NCI-H1092 treated with DMSO at 0.1 percent for 48 hours (cell line): ENCODE data around the gene OTULIN.

Source experiments
- DNase-seq: peaks from one replicate; lab custom pipeline; 2025; lab: John Stamatoyannopoulos, UW

OTULIN gene

GRCh38 chr5:14698495-14698894, 34.0 kb downstream of the OTULIN start:
- DNase-seq: no peak

DNA sequence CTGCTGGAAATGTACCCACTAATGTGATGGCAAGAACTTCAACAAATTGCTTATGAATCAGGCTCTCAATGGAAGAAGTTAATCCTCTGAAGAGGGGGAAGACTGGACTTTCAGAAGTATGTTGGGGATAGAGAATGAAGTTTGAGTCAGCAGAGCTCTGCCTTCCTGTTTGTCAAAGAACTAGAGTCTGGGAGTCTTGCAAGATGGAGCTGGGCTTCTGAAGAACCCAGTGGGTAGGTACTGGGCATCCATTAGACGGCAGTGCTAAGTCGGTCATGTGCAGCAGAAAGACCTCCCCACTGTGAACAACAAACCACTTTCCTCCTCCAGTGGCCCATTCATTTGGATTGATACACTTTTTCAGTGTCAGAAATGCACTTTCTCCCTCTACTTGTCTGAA, 34.6 kb downstream of the OTULIN start:
- DNase-seq: no peak

GRCh38 chr5:14699807-14700400, 35.4 kb downstream of the OTULIN start:
- no peak for DNase-seq

- DNase-seq: no peak
Observed at GRCh38 chr5:14700478-14701436, 36.2 kb downstream of the OTULIN start.

DNA sequence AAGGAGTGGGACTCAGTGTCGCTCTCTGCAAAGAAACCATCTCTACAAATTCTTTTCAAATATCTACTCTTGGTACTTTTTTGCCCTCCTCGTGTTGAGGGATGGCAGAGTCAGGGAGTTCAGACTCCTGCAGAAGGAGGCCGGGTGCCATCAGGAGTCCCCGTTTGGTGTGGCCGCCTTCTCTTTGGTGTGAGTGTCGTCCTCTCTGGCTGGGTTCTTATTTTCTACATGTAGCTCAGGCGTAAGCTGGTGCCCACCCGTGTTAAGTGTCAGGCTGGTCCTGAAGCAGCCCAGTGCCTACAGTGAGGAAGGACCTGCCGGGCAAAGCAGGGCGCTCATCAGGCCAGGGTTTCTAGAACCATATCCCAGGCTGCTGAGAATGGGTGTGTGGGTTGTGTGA, 37.0 kb downstream of the OTULIN start:
- DNase-seq: no peak

DNA sequence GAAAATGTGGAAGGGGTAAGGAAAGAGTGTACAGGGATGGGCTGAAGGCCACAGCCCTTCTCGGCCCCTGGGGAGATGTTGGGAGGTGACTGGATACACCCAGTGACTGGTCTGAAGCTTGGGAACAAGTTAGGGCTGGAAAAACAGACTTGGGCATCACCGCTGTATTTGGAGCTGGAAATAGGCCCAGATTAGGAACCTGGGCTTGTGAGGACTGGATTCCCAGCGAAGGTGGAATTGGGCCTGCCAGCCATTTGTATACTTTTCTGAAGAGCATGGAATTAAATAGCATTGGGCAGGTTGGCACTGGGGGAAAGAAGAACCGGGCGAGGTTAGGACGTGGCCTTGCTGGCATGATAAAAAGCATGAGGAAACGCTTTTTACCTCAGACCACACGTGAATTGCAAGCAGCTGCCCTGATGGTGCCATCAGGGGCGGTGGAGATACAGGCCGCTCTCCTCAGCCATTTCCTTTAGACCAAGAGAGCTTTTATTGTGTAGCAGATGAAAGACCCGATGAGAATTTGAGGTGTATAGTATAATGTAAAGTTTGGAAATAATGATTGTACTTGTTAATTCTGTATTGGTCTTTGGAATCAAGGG, 37.8 kb downstream of the OTULIN start:
- no peak for DNase-seq

DNA sequence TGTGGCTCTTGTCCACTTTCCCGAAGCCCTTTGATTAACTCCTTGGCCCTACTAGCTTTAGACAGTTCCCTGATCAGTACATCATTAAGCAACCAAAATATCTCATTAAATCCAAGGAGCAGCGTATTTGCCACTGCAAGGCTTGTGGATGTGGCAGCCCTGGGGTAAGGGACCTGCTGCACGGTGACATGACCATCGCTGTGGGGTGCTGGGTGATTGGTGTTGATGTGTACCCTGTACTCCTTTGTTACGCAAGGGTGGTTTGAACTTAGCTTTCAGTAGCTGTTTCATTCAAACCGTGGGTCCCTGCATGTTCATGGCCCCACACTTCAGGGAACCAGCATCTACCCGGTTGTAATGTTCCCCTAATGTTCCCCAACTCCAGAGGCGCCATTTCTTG, 41.0 kb downstream of the OTULIN start:
- DNase-seq: no peak

DNA sequence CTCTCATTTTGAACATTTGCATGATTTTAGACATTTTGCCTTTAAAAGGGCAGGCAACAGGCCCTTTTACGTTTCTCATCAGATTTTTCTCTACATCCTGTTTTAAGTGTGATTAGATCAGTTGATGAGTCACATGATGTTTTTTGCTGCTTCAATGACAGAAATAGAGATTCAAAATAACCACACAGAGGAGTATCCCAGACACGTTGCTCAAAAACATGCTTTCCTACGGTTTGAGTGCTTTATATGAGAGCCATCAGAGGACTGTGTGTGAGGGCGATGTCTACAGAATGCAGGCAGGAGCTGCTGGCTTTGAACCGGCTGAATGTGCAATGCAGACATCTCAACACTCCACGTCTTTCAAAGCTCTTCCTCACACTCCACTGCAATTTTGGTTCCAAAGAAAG, 42.1 kb downstream of the OTULIN start:
- DNase-seq: no peak

GRCh38 chr5:14707811-14708390, 43.4 kb downstream of the OTULIN start:
- DNase-seq: no peak

- no peak for DNase-seq
Observed at GRCh38 chr5:14708551-14708950, 44.0 kb downstream of the OTULIN start.

- no peak for DNase-seq
Observed at GRCh38 chr5:14710313-14710994, 45.9 kb downstream of the OTULIN start.

GRCh38 chr5:14712131-14712530, 47.6 kb downstream of the OTULIN start:
- DNase-seq: no peak

DNA sequence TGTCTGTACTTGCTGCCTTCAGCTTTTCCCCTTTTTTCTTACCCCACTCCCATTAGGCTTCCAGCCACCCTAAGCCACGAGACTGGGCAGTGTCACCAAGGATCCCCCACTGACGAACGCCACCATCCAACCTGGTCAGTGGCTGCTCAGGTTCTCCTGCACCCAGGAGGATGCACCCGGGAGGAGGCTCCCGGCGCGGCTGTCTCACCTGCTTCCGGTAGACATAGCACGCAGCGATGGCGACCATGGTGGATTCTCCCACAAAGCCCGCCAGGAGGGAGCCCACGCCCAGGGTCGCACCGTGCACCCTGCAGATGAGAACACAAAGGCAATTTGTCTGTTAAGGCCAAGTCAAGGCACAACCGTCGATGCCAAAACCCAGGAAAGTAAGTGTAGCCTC, 48.1 kb downstream of the OTULIN start:
- DNase-seq: no peak

GRCh38 chr5:14713476-14714390, 49.2 kb downstream of the OTULIN start:
- no peak for DNase-seq

DNA sequence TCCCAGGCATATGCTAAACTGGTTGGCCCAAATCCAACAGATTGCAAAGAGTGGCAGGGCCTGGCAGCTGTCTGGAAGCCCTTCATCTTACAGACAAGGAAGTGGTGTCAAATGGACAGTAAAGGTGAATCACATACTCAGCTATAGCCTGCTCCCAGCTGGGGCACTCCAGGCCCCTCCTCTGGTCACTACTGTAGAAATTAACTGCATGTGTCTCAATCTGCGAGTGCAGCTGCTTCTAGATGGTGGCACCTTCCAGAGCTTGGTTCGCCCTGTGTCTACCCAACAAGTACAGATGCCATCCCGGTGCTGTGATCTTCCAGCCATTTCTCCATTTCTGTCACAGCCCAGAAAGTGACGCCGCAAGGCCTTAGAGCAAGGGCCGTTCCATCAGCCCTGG, 50.2 kb downstream of the OTULIN start:
- DNase-seq: peak; percentile 7

- DNase-seq: no peak
Observed at GRCh38 chr5:14715481-14715880, 51.0 kb downstream of the OTULIN start.

DNA sequence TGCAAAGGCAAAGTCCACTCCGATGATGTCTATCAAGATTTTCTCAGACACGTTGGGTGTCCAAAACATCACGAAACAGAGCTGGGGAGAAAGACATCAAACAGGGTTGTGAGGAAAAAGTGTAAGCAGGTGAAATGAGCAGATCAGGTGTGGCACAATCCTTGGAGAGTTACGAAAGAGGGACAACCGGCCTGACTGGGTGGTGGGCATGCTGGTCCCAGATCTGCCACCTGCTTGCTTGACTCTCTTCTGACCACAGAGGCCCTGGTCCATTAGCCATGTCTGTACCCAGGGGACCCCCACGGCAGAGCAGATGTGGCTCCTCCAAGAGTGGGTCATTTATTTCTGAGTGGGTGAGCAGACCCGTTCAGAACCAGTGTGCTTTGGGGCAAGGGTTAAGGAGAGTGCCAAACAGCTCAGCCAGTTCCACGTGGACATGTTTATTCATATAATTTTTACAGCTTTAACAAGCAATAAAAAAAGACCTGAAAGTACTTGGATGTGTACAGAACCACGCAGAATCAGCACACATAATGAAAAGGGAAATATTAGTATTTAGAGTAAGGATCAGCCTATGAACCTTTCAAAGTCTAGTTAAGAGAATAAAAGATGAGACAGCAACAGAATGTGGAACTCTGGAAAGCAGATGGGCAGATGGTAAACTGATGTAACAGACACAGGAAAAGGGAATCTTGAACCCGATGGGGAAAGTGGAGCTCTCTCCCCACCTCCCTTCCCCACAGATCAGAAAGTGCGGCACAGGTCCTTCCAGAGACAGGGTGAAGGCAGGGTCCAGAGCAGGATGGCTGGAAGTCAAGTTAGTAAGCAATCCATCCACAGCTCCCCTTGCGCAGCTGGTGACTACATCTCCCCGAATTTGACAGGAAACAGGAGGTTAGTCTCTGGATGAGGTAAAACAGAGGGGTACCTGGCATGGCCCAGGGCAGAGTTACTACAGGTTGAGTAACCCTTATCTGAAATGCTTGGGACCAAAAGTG, 52.5 kb downstream of the OTULIN start:
- no peak for DNase-seq

DNA sequence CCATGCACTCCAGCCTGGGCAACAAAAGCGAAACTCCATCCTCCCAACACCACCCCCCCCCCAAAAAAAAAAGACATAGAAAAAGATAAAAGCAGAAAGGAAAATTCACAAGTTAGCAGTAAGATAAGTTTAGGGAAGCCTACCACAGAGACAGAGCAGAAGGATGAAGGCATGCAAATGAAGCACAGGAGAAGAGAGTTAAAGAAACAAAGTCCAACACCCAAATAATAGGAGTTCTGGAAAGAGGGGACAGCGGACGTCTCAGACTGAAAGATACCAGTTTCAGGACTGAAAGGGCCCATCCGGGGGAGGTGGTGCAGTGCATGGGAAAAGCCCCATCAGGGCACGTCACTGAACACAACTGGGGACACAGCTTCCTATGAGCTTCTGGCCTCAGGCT, 54.3 kb downstream of the OTULIN start:
- no peak for DNase-seq

GRCh38 chr5:14720236-14720923, 55.9 kb downstream of the OTULIN start:
- DNase-seq: no peak
